DND-41 (cell line): Measurements from ENCODE around the gene MAP3K14.

ENCODE experiments used
- EZH2 ChIP-seq: IDR thresholded peaks from 3 replicates; pipeline ENCODE4 v1.6.1; 2012; ENCODE audit warnings: borderline replicate concordance, low read depth, mild to moderate bottlenecking, moderate library complexity, low read length, inconsistent platforms; ENCODE audit not compliant: severe bottlenecking
- TF ChIP-seq, protein P1 (sequence below): IDR thresholded peaks from 2 replicates; pipeline ENCODE4 v1.5.1; 2012; ENCODE audit warnings: borderline replicate concordance, low read length, moderate library complexity, mild to moderate bottlenecking; ENCODE audit not compliant: poor library complexity, severe bottlenecking; ENCODE audit errors: extremely low read depth

DNA sequence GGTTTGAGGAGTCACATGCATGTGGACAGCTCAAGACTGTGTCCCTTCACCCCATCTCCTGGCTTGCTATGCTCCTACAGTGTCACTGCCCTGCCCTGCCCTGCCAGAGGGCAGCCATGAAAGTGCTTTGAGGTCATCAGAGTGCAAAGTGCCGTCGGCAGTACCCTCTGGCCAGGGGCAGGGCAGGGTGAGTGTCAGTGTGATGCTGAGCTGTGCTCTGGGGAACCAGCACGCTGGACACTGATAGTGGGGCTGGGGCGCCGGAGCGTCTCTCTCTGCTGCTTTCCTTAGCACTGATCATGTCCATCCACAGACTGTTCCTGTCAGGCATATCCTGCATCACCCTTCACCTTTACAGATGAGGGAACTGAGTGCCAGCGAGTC, 53.4 kb downstream of the MAP3K14 start:
- TF ChIP-seq, protein P1, sequence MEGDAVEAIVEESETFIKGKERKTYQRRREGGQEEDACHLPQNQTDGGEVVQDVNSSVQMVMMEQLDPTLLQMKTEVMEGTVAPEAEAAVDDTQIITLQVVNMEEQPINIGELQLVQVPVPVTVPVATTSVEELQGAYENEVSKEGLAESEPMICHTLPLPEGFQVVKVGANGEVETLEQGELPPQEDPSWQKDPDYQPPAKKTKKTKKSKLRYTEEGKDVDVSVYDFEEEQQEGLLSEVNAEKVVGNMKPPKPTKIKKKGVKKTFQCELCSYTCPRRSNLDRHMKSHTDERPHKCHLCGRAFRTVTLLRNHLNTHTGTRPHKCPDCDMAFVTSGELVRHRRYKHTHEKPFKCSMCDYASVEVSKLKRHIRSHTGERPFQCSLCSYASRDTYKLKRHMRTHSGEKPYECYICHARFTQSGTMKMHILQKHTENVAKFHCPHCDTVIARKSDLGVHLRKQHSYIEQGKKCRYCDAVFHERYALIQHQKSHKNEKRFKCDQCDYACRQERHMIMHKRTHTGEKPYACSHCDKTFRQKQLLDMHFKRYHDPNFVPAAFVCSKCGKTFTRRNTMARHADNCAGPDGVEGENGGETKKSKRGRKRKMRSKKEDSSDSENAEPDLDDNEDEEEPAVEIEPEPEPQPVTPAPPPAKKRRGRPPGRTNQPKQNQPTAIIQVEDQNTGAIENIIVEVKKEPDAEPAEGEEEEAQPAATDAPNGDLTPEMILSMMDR: no peak
- no peak for TF ChIP-seq EZH2
